B cell (primary cell): Measurements from ENCODE around the gene GLRA3.

Source experiments
- CTCF ChIP-seq: fragments of 200-600 bp; IDR thresholded peaks from one replicate; pipeline ENCODE4 v1.8.0; 2022; ENCODE audit warnings: antibody characterized with exemption, mild to moderate bottlenecking
- EZH2 ChIP-seq: IDR thresholded peaks from 2 replicates; pipeline ENCODE4 v1.6.1; 2012; ENCODE audit warnings: borderline replicate concordance, low read depth, mild to moderate bottlenecking, moderate library complexity, low read length; ENCODE audit not compliant: insufficient read depth, poor library complexity, severe bottlenecking

GRCh38 chr4:174604198-174604597, 224.8 kb downstream of the GLRA3 start:
- TF ChIP-seq CTCF, result no peak
- TF ChIP-seq EZH2, result no peak
